Esophagus muscularis mucosa (tissue), 3 donors: ENCODE data around the gene CDX1.

ENCODE experiments used
- POLR2A ChIP-seq: fragments of 450-650 bp; IDR thresholded peaks from one replicate; pipeline ENCODE4 v1.6.1; 2017; ENCODE audit warnings: antibody characterized with exemption, moderate library complexity, mild to moderate bottlenecking, low read depth
- POLR2AphosphoS5 ChIP-seq, 2 donors: sonication (generic); formaldehyde crosslinking; IDR thresholded peaks; one replicate each; pipeline ENCODE4 v1.6.1; 2017; ENCODE audit warnings: antibody characterized with exemption in 2 of 2
- TF ChIP-seq, protein P1 (sequence below), 3 experiments: fragments of 200-600 bp in 2 of 3; fragments of 450-650 bp in 1 of 3; sonication (generic) in 2 of 3; IDR thresholded peaks; one replicate each; pipeline ENCODE4 v1.5.1; 2017 to 2019; ENCODE audit warnings: antibody characterized with exemption in 3 of 3, mild to moderate bottlenecking in 2 of 3, moderate library complexity in 1 of 3

DNA sequence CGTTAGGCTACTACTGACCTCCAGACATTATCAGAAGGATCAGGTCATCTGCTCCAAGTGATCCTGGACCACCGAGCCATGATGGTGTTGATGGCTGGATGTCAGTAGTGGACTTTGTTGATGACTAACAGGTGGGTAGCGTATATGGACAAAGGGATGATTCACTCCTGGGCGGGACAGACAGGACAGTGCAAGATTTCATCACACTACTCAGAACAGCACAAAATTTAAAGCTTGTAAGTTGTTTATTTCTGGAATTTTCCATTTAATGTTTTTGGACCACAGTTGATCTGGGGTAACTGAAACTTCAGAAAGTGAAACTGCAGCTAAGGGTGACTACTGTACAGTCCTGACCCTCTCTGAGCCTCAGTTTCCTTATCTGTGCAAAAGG lies 23.6 kb upstream of the CDX1 start:
- TF ChIP-seq, protein P1, sequence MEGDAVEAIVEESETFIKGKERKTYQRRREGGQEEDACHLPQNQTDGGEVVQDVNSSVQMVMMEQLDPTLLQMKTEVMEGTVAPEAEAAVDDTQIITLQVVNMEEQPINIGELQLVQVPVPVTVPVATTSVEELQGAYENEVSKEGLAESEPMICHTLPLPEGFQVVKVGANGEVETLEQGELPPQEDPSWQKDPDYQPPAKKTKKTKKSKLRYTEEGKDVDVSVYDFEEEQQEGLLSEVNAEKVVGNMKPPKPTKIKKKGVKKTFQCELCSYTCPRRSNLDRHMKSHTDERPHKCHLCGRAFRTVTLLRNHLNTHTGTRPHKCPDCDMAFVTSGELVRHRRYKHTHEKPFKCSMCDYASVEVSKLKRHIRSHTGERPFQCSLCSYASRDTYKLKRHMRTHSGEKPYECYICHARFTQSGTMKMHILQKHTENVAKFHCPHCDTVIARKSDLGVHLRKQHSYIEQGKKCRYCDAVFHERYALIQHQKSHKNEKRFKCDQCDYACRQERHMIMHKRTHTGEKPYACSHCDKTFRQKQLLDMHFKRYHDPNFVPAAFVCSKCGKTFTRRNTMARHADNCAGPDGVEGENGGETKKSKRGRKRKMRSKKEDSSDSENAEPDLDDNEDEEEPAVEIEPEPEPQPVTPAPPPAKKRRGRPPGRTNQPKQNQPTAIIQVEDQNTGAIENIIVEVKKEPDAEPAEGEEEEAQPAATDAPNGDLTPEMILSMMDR (IDR thresholded peaks at IDR 0.05) = no peak
- TF ChIP-seq POLR2A (no peak), POLR2AphosphoS5 (IDR thresholded peaks at IDR 0.05) (peak; percentile 59 to 82)
